ENCODE measurements around the gene ARHGEF12.

The ARHGEF12 gene

DNA sequence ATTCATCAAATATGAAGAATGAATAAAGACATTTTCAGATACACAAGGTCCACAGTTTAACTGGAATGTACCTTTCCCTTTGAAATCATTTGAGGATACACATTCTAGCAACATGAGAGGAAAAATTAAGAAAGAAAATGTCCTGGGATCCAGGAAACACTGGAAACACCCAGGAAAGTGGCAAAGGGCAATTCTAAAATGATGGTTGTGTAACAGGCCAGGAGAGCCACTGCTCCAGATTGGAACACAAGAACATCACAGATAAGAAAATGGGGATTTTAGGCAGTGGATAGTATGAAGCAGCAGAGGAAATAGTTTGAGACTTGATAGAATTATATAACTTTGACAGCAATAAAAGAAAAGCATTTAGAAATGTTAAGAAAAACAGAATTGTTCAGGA lies 119.3 kb downstream of the ARHGEF12 start:
- H3K4me1 ChIP-seq (ENCODE audit: low read length) = no peaks in the 10 kb centered on the region
- no peak overlapping the region for H2AFZ ChIP-seq (ENCODE audit: low read depth, low read length)
- no peak overlapping the region for H3K9ac ChIP-seq (ENCODE audit: low read length)
- no peak overlapping the region for H3K4me3 ChIP-seq (ENCODE audit: low read length)
- no peak overlapping the region for H3K4me2 ChIP-seq (ENCODE audit: low read length)
- H3K9me3 ChIP-seq (ENCODE audit: insufficient read depth, low read length) = no peaks in the 10 kb centered on the region
- TF ChIP-seq, protein P1, sequence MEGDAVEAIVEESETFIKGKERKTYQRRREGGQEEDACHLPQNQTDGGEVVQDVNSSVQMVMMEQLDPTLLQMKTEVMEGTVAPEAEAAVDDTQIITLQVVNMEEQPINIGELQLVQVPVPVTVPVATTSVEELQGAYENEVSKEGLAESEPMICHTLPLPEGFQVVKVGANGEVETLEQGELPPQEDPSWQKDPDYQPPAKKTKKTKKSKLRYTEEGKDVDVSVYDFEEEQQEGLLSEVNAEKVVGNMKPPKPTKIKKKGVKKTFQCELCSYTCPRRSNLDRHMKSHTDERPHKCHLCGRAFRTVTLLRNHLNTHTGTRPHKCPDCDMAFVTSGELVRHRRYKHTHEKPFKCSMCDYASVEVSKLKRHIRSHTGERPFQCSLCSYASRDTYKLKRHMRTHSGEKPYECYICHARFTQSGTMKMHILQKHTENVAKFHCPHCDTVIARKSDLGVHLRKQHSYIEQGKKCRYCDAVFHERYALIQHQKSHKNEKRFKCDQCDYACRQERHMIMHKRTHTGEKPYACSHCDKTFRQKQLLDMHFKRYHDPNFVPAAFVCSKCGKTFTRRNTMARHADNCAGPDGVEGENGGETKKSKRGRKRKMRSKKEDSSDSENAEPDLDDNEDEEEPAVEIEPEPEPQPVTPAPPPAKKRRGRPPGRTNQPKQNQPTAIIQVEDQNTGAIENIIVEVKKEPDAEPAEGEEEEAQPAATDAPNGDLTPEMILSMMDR (IDR thresholded peaks at IDR 0.05; ENCODE audit: low read depth, low read length) = no peak
- no peak for TF ChIP-seq EZH2phosphoT487 (IDR thresholded peaks at IDR 0.05; ENCODE audit: low read depth)
- peaks cover 15% of the 10 kb centered on the region for H3K36me3 ChIP-seq (replicated peaks; ENCODE audit: low read depth, low read length)
- H3K27me3 ChIP-seq (ENCODE audit: low read depth, low read length) = no peaks in the 10 kb centered on the region
- no peaks in the 10 kb centered on the region for H4K20me1 ChIP-seq (ENCODE audit: insufficient read depth, low read length)
- no peak overlapping the region for H3K27ac ChIP-seq (ENCODE audit: low read length)
- H3K79me2 ChIP-seq (ENCODE audit: low read length) = no peaks in the 10 kb centered on the region

DNA sequence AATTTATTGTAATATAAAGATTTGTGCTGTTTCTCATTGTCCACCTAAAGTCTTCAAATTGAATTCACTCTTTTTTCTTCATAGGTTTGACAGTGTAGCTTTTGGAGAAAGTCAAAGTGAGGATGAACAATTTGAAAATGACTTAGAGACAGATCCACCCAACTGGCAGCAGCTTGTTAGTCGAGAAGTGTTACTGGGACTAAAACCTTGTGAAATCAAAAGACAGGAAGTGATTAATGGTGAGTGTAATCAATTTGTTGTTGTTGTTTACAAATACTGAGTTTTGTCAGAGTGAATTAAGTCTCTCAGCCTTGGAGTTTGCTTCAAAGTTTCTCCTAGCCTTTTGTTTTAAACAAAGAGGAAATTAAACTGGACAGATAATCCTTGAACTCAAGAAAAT lies 121.8 kb downstream of the ARHGEF12 start:
- H3K4me2 ChIP-seq (ENCODE audit: low read length) = no peak overlapping the region
- no peaks in the 10 kb centered on the region for H3K79me2 ChIP-seq (ENCODE audit: low read length)
- no peak overlapping the region for H3K27ac ChIP-seq (ENCODE audit: low read length)
- H3K4me3 ChIP-seq (ENCODE audit: low read length) = no peak overlapping the region
- H2AFZ ChIP-seq (ENCODE audit: low read depth, low read length) = no peak overlapping the region
- TF ChIP-seq, protein P1 (IDR thresholded peaks at IDR 0.05; ENCODE audit: low read depth, low read length) = no peak
- TF ChIP-seq EZH2phosphoT487 (IDR thresholded peaks at IDR 0.05; ENCODE audit: low read depth) = no peak
- no peaks in the 10 kb centered on the region for H3K27me3 ChIP-seq (ENCODE audit: low read depth, low read length)
- H3K9ac ChIP-seq (ENCODE audit: low read length) = no peak overlapping the region
- H3K4me1 ChIP-seq (ENCODE audit: low read length) = no peaks in the 10 kb centered on the region
- no peaks in the 10 kb centered on the region for H4K20me1 ChIP-seq (ENCODE audit: insufficient read depth, low read length)
- peaks cover 16% of the 10 kb centered on the region for H3K36me3 ChIP-seq (replicated peaks; ENCODE audit: low read depth, low read length)
- H3K9me3 ChIP-seq (ENCODE audit: insufficient read depth, low read length) = no peaks in the 10 kb centered on the region

DNA sequence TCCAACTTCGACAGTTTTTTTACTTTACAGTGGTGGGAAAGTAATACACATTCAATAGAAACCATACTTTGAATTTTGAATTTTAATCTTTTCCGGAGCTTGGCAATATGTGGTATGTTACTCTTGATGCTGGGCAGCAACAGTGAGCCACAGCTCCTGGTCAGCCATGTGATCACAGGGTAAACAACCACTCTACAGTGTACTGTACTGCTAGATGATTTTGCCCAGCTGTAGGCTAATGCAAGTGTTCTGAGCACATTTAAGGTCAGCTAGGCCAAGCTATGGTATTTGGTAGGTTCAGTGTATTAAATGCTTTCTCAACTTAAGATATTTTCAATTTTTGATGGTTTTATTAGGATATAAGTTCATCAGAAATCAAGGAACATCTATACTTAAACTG lies 126.6 kb downstream of the ARHGEF12 start:
- Histone ChIP-seq H4K20me1 (ENCODE audit: insufficient read depth, low read length) (no peaks in the 10 kb centered on the region), H3K4me3 (ENCODE audit: low read length) (no peak overlapping the region), H3K79me2 (ENCODE audit: low read length) (no peaks in the 10 kb centered on the region), H3K9ac (ENCODE audit: low read length) (no peak overlapping the region), H3K4me1 (ENCODE audit: low read length) (no peaks in the 10 kb centered on the region), H2AFZ (ENCODE audit: low read depth, low read length) (no peak overlapping the region), H3K27ac (ENCODE audit: low read length) (no peak overlapping the region), H3K27me3 (ENCODE audit: low read depth, low read length) (no peaks in the 10 kb centered on the region), H3K36me3 (replicated peaks; ENCODE audit: low read depth, low read length) (peaks cover 14% of the 10 kb centered on the region), H3K4me2 (ENCODE audit: low read length) (no peak overlapping the region), H3K9me3 (ENCODE audit: insufficient read depth, low read length) (no peaks in the 10 kb centered on the region)
- TF ChIP-seq, protein P1 (IDR thresholded peaks at IDR 0.05; ENCODE audit: low read depth, low read length) = no peak
- no peak for TF ChIP-seq EZH2phosphoT487 (IDR thresholded peaks at IDR 0.05; ENCODE audit: low read depth)

DNA sequence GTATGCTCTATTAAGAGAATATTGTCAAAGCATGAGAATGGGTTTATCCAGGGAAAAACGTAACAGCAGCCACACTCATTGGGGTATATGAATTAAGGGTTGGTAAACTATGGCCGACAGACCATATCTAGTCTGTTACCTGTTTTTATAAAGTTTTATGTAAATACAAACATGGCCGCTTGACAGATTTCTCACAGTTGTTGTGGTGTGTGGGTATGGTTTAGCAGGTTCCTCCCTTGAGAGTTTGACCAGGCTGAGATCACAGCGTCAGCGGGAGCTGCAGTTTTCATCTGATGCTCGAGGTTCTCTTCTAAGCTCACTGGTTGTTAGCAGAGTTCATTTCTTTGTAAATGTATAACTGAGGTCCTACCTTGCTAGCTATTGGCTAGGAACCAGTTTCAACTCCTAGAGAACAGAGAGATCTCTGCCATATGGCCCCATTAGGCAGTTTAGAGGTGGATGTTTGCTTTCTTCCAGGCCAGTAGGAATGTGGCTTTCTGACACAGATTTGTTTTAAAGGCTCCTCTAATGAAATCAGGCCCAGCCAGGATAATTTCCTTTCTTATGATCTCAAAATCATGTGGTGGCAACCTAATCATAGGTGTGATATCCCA lies 129.8 kb downstream of the ARHGEF12 start:
- no peak overlapping the region for H3K4me2 ChIP-seq (ENCODE audit: low read length)

More for the DNA sequence above, 129.8 kb downstream of the ARHGEF12 start:
- H3K4me1 ChIP-seq (ENCODE audit: low read length) = no peaks in the 10 kb centered on the region
- no peak overlapping the region for H3K27ac ChIP-seq (ENCODE audit: low read length)
- no peaks in the 10 kb centered on the region for H3K79me2 ChIP-seq (ENCODE audit: low read length)
- H3K4me3 ChIP-seq (ENCODE audit: low read length) = no peak overlapping the region
- H3K27me3 ChIP-seq (ENCODE audit: low read depth, low read length) = no peaks in the 10 kb centered on the region
- peaks cover 12% of the 10 kb centered on the region for H3K36me3 ChIP-seq (replicated peaks; ENCODE audit: low read depth, low read length)
- no peaks in the 10 kb centered on the region for H4K20me1 ChIP-seq (ENCODE audit: insufficient read depth, low read length)
- no peak overlapping the region for H3K9ac ChIP-seq (ENCODE audit: low read length)
- no peaks in the 10 kb centered on the region for H3K9me3 ChIP-seq (ENCODE audit: insufficient read depth, low read length)
- H2AFZ ChIP-seq (ENCODE audit: low read depth, low read length) = no peak overlapping the region
- TF ChIP-seq, protein P1 (IDR thresholded peaks at IDR 0.05; ENCODE audit: low read depth, low read length) = no peak
- no peak for TF ChIP-seq EZH2phosphoT487 (IDR thresholded peaks at IDR 0.05; ENCODE audit: low read depth)

Data from OCI-LY3 (cell line).